ENCODE measurements around the gene COA1.
"Not testable (repeated sequence)": the region's sequence is repeated elsewhere in the genome, so short reads cannot be mapped to it uniquely, and the experiment has no call there.

Gene COA1

GRCh38 chr7:43758029-43758821, 28.9 kb upstream of the COA1 start, which contains the start of gene BLVRA:
BLVRA (plus strand) TSS chr7:43758680; CDS start chr7:43771159, 12,479 bp downstream.
- DNase-seq = peak; percentile 6

DNA sequence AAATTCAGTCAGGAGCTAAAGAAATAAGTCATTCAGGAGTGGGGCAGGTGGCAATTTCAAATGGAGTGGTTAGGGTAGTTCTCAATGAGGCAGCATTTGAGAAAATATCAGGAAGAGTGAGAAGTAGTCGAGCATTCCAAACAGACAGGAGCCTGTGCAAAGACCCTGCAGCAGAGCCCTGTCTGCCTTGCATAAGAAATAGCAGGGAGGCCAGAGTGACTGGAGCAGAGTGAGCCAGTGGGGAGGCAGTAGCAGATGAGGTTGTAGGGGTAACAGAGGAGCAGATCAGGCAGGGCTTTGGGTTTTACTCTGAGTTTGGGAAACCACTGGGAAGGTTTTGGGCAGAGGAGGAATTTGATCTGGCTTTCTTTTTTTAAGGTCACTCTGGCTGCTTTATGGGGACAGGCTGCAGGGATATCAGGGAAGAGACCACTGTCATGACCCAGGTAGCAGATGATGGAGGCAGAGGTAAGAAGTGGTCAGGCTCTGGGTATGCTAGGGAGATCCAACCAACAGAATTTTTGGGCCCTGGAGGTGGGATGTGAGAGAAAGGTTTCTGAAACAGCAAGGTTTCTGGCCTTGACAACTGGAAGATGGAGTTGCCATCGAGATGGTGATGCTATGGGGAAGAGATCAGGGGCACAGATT, 27.9 kb upstream of the COA1 start:
- no peak for DNase-seq

- DNase-seq = peak; percentile 86
Observed at GRCh38 chr7:43756368-43757072, 27.2 kb upstream of the COA1 start.

DNA sequence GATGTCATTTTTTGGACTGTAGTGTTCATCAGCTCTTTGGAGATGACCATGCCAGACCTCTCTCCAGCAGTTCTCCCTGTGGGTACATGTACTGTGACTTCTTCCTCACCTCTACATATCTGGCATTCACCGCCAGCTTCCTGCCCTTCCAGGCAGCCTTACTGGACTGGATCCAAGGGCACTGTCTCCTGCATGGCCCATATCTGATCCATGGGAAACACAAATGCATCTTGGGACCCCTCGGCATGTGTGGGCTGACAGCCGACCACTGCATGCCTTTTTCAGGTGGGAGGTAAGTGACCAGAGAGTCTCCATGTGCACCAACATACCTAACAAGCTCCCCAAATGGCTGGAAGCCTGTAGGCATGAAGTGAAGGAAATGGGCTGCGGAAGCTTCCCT, 25.3 kb upstream of the COA1 start:
- no peak for DNase-seq

- no peak for DNase-seq
Observed at GRCh38 chr7:43753843-43754242, 24.5 kb upstream of the COA1 start.

DNA sequence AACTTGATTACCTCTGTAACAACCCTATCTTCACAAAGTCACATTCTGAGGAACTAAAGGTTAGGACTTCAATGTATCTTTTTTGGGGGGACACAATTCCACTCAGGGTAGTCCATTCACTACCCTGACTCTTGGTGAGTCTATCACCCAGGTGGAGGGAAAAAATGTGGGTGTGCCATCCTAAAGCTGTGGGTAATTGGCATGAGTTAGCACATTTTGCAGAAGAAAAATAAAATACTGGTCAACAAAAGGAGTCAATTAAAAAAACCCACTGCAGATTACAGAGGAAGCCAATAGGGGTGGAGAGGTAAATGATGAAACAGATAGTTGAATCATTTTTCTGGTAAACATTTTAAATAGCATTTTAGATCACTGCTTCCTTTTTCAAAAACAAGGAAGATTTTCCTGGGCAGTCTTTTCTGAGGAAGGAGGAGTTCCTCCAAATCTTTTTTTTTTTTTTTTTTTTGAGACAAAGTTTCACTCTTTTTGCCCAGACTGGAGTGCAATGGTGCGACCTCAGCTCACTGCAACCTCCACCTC, 24.0 kb upstream of the COA1 start:
- peak; percentile 37 for DNase-seq

- DNase-seq = no peak
Observed at GRCh38 chr7:43752411-43752810, 23.1 kb upstream of the COA1 start.

DNA sequence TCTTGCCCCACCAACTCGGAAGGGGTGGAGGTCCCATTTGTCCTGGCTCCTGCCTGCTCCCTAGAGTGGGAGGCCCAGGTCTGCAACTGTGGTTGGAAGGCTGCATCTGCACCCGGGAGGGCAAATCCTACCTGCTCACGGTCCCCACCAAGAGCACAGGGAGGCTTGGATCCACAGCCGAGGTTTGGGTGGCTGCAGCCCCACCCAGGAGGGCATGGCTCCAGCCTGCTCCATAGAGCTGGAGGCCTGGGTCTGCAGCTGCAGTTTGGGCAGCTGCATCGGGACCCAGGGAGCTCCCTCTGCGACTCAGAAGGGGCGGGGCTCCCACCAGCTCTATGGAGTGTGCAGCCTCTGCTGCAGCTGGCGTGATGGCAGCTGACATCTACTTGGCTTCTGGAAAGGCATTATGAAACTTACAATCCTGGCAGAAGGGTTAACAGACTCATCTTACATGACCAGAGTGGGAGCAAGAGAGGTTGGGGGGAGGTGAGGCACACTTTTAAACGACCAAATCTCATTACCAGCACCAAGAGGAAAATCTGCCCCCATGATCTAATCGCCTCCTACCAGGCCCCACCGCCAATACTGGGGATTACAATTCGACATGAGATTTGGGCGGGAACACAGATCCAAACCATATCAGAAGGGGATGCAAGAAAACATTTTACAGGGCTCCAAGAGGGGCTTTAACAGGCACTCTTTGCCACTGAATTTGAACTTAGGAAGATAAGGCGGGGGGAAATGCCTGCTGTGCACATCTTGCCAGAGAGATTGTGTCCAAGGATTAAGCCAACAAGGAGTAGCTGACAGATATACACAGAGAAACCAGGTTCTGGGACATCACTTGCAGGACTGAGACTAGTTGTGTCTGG, 20.9 kb upstream of the COA1 start:
- peak; percentile 23 for DNase-seq

DNA sequence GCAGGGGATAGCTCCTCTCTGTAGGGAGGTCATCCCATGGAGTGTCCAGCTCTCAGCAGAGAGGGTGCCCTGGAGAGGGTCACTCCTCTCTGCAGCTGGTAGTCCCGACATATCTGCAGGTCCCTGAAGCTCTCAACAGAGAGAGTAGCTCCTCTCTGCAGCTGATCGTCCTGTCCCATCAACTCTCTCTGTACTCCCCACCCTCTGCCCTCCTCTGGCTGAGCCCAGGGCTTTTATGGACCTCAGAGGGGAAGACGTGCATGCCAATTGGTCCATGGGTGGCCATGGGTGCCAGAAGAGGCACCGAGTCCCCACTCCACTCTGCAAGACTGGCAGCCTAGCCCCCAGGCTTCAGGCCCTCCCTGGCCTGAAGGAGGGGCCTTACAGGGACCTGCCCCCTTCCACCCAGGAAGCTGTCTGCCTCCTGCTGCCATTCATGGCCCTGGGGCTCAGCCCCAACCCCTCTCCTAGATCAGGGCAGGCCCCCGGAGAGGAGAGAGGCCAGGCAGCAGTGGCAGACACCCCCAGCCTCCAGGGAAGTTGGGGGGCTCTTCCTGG, 20.1 kb upstream of the COA1 start:
- DNase-seq = no peak

- DNase-seq = no peak
Observed at GRCh38 chr7:43747328-43748105, 18.2 kb upstream of the COA1 start.

DNA sequence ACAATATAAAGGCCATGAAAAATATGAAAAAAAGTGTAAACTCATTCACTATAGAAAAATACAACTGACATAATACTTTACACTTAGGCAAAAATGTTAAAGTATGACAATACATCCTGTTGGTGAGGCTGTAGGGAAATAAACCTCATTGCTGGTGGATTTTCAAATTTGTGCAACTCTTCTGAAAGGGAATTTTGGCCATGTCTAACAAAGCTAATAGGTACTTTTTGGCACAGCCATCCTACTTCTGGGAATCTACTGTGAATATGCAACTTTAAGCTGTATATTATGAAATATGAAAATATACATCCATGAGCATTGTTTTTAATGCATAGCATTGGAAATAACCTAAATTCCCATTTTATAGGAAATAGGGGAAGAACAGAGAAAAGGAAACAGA, 13.4 kb upstream of the COA1 start:
- no peak for DNase-seq

DNA sequence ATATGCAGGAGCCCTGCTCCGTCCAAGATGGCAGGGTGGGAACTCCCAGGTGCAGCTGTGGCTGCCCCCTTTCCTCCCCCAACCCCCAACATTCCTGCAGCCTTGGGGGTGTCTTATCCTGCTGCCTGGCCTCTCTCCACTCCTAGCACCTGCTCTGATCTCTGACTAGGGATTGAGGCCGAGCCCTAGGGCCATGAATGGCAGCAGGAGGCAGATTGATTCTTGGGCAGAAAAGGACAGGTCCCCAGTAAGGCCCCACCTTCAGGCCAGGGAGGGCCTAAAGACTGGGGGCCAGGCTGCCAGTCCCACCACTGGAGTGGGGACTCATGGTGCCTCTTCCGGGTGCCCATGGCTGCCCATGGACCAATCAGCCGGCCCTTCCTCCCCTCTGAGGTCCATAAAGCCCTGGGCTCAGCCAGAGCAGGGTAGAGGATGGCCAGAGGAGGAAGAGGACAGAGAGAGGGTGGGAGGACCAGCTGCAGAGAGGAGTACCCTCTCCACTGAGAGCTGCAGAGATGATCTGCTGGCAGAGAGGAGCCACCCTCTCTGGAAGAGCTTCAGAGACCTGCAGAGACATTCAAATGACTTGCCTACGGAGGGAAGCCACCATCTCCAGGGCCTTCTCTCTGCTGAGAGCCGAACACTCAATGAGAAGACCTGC, 8.3 kb upstream of the COA1 start:
- no peak for DNase-seq

GRCh38 chr7:43735802-43736603, 6.7 kb upstream of the COA1 start:
- DNase-seq = peak; percentile 15

GRCh38 chr7:43735403-43735801, 6.1 kb upstream of the COA1 start:
- DNase-seq = no peak

- DNase-seq = not testable (repeated sequence)
Observed at GRCh38 chr7:43734575-43735332, 5.4 kb upstream of the COA1 start.

GRCh38 chr7:43731494-43731893, 2.2 kb upstream of the COA1 start:
- DNase-seq = not testable (repeated sequence)

DNA sequence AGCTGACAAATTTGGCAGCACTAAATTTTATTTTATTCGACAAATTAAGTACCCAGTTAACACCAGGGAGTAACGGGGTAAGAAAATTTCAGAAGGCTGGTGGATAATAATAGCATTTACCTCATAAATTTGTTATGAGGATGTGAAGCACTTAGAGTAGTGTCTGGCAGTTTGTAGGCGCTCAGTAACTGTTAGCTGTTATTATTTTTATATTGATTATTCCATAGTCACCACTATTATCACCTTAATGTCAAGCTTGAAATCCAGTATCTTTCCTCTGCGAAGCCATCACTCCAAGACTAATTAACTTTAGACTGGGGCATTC, 563 bp upstream of the COA1 start:
- no peak for DNase-seq

DNA sequence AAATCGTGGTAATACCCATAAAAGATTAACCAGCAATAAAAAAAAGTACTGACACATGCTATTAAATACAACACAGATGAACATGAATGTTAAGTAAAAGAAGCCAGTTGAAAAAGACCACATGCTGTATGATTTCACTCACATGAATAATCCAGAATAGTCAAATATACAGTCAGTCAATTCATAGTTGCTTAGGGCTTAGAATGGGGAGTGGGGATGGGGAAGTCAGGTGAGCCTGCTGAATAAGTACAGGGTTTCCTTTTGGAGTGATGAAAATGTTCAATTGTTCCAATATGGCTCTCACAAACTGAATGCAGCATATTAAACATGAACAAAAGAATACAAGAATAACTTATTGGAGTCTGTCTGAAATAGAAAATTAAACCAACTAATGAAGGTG, 1.8 kb downstream of the COA1 start:
- no peak for DNase-seq

DNA sequence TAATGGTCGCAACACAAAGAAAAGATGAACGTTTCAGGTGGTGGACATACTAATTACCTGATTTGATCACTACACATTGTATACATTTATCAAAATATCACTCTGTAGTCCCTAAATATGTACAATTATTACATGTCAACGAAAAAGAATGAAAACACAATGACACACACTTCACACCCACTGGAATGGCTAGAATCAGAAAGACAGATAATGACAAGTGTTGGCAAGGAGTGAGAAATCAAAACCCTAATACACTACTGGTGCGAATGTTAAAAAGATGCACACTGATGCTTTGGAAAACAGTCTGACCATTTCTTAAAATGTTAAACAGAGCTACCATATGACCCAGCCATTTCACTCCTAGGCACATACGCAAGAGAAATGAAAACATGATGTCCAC, 2.3 kb downstream of the COA1 start:
- DNase-seq = no peak

Measured in HCEC 1CT (cell line).